Keratinocyte (primary cell): ENCODE data around the gene MERTK. TPM values are rescaled to one million over a fixed set of nuclear protein-coding genes. Genes with fewer than 3 reads are reported as not detected.

Experiments
- DNase-seq: peaks from one replicate; pipeline ENCODE4 v3.0.0-alpha.2; 2011; ENCODE audit warnings: low read depth, missing footprints, low spot score
- FAIRE-seq: peaks from 2 replicates; lab custom pipeline; 2011; peaks lifted over from hg19 to GRCh38; lab: Jason Lieb, UNC
- H2AFZ ChIP-seq: 2 replicates; pipeline ENCODE4 v1.6.0; 2012; ENCODE audit warnings: low read length, control low read depth, inconsistent platforms; ENCODE audit not compliant: control insufficient read depth
- H3K27ac ChIP-seq: 2 replicates; pipeline ENCODE4 v1.5.1; 2011; ENCODE audit warnings: low read length; ENCODE audit not compliant: control insufficient read depth, insufficient read depth
- H3K27me3 ChIP-seq: 3 replicates; pipeline ENCODE4 v1.6.0; 2011; ENCODE audit warnings: low read length; ENCODE audit not compliant: control insufficient read depth, insufficient read depth; ENCODE audit errors: extremely low read depth
- H3K36me3 ChIP-seq, 2 experiments: 2 replicates in 1 of 2; 3 replicates in 1 of 2; pipeline ENCODE4 v1.5.1; 2011; ENCODE audit warnings: low read length in 2 of 2, mild to moderate bottlenecking in 1 of 2; ENCODE audit not compliant: control insufficient read depth in 2 of 2, insufficient read depth in 2 of 2; ENCODE audit errors: extremely low read depth in 1 of 2
- H3K4me1 ChIP-seq: 3 replicates; pipeline ENCODE4 v1.5.1; 2011; ENCODE audit warnings: low read length; ENCODE audit not compliant: control insufficient read depth, insufficient read depth; ENCODE audit errors: extremely low read depth
- H3K4me2 ChIP-seq: 3 replicates; pipeline ENCODE4 v1.6.0; 2011; ENCODE audit warnings: low read depth, low read length; ENCODE audit not compliant: control insufficient read depth, insufficient read depth; ENCODE audit errors: extremely low read depth
- H3K4me3 ChIP-seq, 3 experiments: fragments of 200-600 bp in 1 of 3; sonication (generic) in 1 of 3; 2 replicates in 2 of 3; 3 replicates in 1 of 3; pipeline ENCODE4 v1.5.1; 2011 to 2016; ENCODE audit warnings: low read length in 3 of 3, mild to moderate bottlenecking in 3 of 3, control low read depth in 2 of 3, inconsistent platforms in 1 of 3, low read depth in 1 of 3, mixed read lengths in 1 of 3, mixed run types in 1 of 3, moderate library complexity in 1 of 3; ENCODE audit not compliant: control insufficient read depth in 2 of 3, insufficient read depth in 2 of 3; ENCODE audit errors: extremely low read depth in 1 of 3
- H3K79me2 ChIP-seq: 2 replicates; pipeline ENCODE4 v1.6.0; 2012; ENCODE audit warnings: low read length; ENCODE audit not compliant: control insufficient read depth, insufficient read depth
- H3K9ac ChIP-seq: 3 replicates; pipeline ENCODE4 v1.6.0; 2011; ENCODE audit warnings: low read length; ENCODE audit not compliant: control insufficient read depth, insufficient read depth; ENCODE audit errors: extremely low read depth
- H3K9me1 ChIP-seq: 3 replicates; pipeline ENCODE4 v1.6.0; 2011; ENCODE audit warnings: low read length; ENCODE audit not compliant: control insufficient read depth, insufficient read depth; ENCODE audit errors: extremely low read depth
- H3K9me3 ChIP-seq: 2 replicates; pipeline ENCODE4 v1.5.1; 2012; ENCODE audit warnings: low read depth, low read length; ENCODE audit not compliant: control insufficient read depth
- H4K20me1 ChIP-seq: 3 replicates; pipeline ENCODE4 v1.6.0; 2011; ENCODE audit warnings: low read length; ENCODE audit not compliant: control insufficient read depth, insufficient read depth; ENCODE audit errors: extremely low read depth
- EZH2 ChIP-seq: IDR thresholded peaks from one replicate; pipeline ENCODE4 v1.6.1; 2012; ENCODE audit warnings: inconsistent platforms, mild to moderate bottlenecking, low read length, moderate library complexity
- dilution Hi-C: fragments of 300-500 bp; cut with MboI; formaldehyde crosslinking; loops from one replicate; pipeline ENCODE4 v1.7.0; 2020; ENCODE audit warnings: low sequenced_read_pairs; ENCODE audit not compliant: extremely low pct_ligation_motif_present
- polyA plus RNA-seq, 5 experiments: library from polyadenylated mRNA; depleted of rRNA in 3 of 5; stranded (reverse) in 3 of 5; stranded (forward) in 1 of 5; unstranded in 1 of 5; fragments of >200 nt; gene quantifications; 1 replicate in 1 of 5; 2 replicates in 3 of 5; 3 replicates in 1 of 5; pipeline versions ENCODE4 v1.2.1 to v1.2.3, GENCODE V29; 2011 to 2012; ENCODE audit warnings: missing spikeins in 2 of 5, low read depth in 1 of 5, low replicate concordance in 1 of 5
- TF ChIP-seq, protein P1 (sequence below), 3 experiments: IDR thresholded peaks in 1 of 3; conservative IDR thresholded peaks in 1 of 3; optimal IDR thresholded peaks in 1 of 3; 2 replicates in 2 of 3; 3 replicates in 1 of 3; pipeline versions ENCODE3 to v1.5.1; 2011; ENCODE audit warnings: low read length in 3 of 3, mild to moderate bottlenecking in 3 of 3, moderate library complexity in 2 of 3, control low read depth in 1 of 3, inconsistent platforms in 1 of 3; ENCODE audit not compliant: insufficient read depth in 2 of 3; ENCODE audit errors: extremely low read depth in 1 of 3

MERTK gene
- polyA plus RNA-seq, 1 donor (not counting 4 experiments of a cell fraction or from before 2014, with no cell fraction given), result 0.14 TPM

- dilution Hi-C loops, result no loop called here
- TF ChIP-seq, protein P1, sequence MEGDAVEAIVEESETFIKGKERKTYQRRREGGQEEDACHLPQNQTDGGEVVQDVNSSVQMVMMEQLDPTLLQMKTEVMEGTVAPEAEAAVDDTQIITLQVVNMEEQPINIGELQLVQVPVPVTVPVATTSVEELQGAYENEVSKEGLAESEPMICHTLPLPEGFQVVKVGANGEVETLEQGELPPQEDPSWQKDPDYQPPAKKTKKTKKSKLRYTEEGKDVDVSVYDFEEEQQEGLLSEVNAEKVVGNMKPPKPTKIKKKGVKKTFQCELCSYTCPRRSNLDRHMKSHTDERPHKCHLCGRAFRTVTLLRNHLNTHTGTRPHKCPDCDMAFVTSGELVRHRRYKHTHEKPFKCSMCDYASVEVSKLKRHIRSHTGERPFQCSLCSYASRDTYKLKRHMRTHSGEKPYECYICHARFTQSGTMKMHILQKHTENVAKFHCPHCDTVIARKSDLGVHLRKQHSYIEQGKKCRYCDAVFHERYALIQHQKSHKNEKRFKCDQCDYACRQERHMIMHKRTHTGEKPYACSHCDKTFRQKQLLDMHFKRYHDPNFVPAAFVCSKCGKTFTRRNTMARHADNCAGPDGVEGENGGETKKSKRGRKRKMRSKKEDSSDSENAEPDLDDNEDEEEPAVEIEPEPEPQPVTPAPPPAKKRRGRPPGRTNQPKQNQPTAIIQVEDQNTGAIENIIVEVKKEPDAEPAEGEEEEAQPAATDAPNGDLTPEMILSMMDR (optimal IDR thresholded peaks at IDR 0.05 in 1 of 3, IDR thresholded peaks at IDR 0.05 in 1 of 3, conservative IDR thresholded peaks at IDR 0.05 in 1 of 3; ENCODE audit: extremely low read depth in 1 of 3, insufficient read depth in 2 of 3, low read length in 3 of 3), result no peak
- no peak for TF ChIP-seq EZH2
- H4K20me1 ChIP-seq, result no peaks in the 10 kb centered on the region
- DNase-seq (no peak), FAIRE-seq (no peak)
- no peak overlapping the region for H2AFZ ChIP-seq
- no peaks in the 10 kb centered on the region for H3K9me3 ChIP-seq
- no peak overlapping the region for H3K9ac ChIP-seq
- H3K4me2 ChIP-seq, result no peak overlapping the region
- no peaks in the 10 kb centered on the region for H3K9me1 ChIP-seq
- peaks cover 22% of the 10 kb centered on the region for H3K27me3 ChIP-seq
- H3K27ac ChIP-seq, result no peak overlapping the region
- H3K36me3 ChIP-seq, result no peaks in the 10 kb centered on the region
- no peaks in the 10 kb centered on the region for H3K79me2 ChIP-seq
- no peak overlapping the region for H3K4me3 ChIP-seq
- H3K4me1 ChIP-seq, result peaks cover 7% of the 10 kb centered on the region
Measured at GRCh38 chr2:111967018-111967417, 68.6 kb downstream of the MERTK start.

- Histone ChIP-seq H3K4me1 (peaks cover 23% of the 10 kb centered on the region), H3K4me2 (no peak overlapping the region), H3K27ac (no peak overlapping the region), H3K9me1 (no peaks in the 10 kb centered on the region), H3K4me3 (no peak overlapping the region), H3K36me3 (no peaks in the 10 kb centered on the region), H4K20me1 (no peaks in the 10 kb centered on the region), H3K9me3 (no peaks in the 10 kb centered on the region), H3K27me3 (peaks cover 14% of the 10 kb centered on the region), H3K79me2 (no peaks in the 10 kb centered on the region), H2AFZ (no peak overlapping the region), H3K9ac (no peak overlapping the region)
- FAIRE-seq (no peak), DNase-seq (no peak)
- dilution Hi-C loops, result no loop called here
- no peak for TF ChIP-seq EZH2
- TF ChIP-seq, protein P1 (optimal IDR thresholded peaks at IDR 0.05 in 1 of 3, IDR thresholded peaks at IDR 0.05 in 1 of 3, conservative IDR thresholded peaks at IDR 0.05 in 1 of 3; ENCODE audit: extremely low read depth in 1 of 3, insufficient read depth in 2 of 3, low read length in 3 of 3), result no peak
Measured at GRCh38 chr2:111970453-111970852, 72.0 kb downstream of the MERTK start.
